HG03571 (cell line): ENCODE data around the gene USP37.

Experiments
- ATAC-seq: cut with Tn5 transposase; IDR thresholded peaks from one replicate; pipeline ENCODE4 v1.9.1; 2021; ENCODE audit not compliant: unreplicated experiment

USP37 gene, protein sequence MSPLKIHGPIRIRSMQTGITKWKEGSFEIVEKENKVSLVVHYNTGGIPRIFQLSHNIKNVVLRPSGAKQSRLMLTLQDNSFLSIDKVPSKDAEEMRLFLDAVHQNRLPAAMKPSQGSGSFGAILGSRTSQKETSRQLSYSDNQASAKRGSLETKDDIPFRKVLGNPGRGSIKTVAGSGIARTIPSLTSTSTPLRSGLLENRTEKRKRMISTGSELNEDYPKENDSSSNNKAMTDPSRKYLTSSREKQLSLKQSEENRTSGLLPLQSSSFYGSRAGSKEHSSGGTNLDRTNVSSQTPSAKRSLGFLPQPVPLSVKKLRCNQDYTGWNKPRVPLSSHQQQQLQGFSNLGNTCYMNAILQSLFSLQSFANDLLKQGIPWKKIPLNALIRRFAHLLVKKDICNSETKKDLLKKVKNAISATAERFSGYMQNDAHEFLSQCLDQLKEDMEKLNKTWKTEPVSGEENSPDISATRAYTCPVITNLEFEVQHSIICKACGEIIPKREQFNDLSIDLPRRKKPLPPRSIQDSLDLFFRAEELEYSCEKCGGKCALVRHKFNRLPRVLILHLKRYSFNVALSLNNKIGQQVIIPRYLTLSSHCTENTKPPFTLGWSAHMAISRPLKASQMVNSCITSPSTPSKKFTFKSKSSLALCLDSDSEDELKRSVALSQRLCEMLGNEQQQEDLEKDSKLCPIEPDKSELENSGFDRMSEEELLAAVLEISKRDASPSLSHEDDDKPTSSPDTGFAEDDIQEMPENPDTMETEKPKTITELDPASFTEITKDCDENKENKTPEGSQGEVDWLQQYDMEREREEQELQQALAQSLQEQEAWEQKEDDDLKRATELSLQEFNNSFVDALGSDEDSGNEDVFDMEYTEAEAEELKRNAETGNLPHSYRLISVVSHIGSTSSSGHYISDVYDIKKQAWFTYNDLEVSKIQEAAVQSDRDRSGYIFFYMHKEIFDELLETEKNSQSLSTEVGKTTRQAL

DNA sequence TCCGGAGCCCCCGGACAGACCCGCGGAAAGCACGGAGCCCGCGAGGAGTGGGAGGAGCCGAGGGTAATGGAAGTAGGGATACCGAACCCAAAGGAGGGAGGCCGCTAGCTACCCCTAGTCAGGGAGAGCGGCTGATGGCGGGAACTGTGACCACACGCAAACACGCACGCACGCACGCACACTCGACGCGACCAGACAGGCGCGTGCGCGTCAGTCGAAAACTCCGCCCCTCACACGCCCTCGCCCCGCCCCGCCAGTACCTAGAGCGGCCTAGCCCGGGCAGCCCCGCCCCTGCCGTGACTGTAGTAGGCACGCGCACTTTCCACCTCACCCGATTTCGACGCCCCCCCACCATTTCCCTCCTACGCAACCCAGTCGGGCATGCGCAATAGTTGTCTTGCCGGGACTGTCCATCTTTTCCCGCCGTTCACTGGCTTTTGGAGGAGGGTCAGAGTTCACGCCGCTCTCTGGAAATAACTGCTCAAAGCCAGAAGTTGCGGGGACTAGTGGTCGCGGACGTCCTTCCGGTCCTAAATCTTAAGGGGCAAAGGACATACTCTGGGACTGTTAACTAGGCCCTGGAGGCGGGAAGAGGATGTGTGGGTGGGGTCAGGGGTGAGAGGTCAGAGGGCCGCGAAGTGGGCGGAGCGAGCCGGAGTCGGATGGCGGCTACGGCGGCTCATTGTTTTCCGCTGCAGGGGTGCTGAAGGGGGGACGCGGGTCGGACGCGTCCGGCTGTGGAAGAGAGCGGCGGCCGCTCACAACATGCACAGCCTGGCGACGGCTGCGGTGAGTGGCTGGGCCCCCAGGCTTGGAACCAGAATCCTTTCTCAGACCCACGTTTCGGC is at the start of gene USP37, which contains the start of gene CNOT9:
Gene USP37, minus strand, starts transcription at position 162 of the 848 bp plus-strand sequence. CDS start 9,698 bp downstream, outside the sequence.
Gene CNOT9, plus strand, starts transcription at position 650 of the 848 bp plus-strand sequence. Its CDS starts 116 bp downstream, at position 766.
- peak; percentile 65 for ATAC-seq

GRCh38 chr2:218615868-218616315 is 47.7 kb upstream of the USP37 start:
- no peak for ATAC-seq

DNA sequence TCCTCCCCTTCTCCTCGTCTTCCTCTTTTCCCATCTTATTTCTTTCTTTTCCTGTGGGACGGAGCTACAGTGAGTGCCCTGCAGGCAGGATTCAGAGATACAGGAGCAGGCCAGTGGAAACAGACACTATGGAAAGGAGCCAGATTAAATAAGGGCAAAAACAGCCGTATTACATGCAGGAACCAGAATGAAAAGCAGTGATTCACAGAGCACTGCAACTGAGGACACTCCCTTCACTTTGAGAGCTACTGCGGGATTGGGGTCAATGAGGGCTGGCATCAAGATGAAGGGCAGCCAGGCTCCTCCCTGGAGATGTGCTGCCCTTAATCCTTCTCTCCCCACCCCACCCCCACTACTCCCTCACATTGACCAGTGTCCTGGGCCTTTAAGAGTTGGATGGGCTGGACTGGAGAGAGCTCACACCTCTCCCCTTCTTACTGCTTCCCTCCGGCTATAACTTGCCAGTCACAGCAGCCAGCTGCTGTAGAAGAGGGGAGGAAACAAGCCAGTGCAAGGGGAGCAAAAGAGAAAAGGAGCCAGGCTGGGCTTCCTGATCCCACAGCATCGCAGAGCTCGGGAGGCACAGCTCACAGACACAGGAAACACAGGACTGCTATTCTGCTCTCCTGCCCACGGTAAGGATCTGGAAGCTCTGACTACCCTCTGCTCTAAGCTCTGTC is 39.4 kb upstream of the USP37 start, which contains the start of gene PLCD4:
Gene PLCD4, plus strand, starts transcription at position 464 of the 680 bp plus-strand sequence. CDS start 7,841 bp downstream, outside the sequence.
- ATAC-seq = no peak

DNA sequence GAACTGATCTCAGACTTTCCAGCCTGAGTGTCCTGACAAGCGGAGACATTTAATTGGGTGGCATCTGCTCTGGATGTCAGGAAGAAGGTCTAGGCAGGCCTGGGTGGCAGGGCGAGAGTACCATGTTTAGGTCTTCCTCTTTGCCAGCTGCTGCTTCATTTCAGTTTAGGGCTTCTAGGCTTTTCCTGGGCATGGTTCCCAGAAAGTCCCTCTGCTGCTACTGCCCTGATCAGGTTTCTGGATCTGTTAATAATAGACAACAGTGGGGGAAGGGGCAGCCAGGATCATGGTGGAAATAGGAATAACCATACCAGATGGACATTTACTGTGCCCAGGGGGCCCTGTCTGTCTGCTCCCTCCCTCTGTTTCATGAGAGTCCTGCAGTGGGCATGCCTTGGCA is 37.3 kb upstream of the USP37 start:
- ATAC-seq = no peak

DNA sequence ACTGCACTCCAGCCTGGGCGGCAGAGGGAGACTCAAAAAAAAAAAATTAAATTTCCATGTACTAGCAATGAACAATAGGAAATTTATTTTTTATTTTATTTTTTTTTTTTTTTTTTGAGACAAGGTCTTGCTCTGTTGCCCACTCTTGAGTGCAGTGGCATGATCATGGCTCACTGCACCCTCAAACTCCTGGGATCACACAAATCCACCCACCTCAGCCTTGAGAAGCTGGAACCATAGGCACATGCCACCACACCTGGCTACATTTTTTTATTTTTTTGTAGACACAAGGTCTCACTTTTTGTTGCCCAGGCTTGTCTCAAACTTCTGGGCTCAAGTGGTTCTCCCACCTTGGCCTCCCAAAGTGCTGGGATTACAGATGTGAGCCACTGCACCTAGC is 17.4 kb upstream of the USP37 start:
- no peak for ATAC-seq

DNA sequence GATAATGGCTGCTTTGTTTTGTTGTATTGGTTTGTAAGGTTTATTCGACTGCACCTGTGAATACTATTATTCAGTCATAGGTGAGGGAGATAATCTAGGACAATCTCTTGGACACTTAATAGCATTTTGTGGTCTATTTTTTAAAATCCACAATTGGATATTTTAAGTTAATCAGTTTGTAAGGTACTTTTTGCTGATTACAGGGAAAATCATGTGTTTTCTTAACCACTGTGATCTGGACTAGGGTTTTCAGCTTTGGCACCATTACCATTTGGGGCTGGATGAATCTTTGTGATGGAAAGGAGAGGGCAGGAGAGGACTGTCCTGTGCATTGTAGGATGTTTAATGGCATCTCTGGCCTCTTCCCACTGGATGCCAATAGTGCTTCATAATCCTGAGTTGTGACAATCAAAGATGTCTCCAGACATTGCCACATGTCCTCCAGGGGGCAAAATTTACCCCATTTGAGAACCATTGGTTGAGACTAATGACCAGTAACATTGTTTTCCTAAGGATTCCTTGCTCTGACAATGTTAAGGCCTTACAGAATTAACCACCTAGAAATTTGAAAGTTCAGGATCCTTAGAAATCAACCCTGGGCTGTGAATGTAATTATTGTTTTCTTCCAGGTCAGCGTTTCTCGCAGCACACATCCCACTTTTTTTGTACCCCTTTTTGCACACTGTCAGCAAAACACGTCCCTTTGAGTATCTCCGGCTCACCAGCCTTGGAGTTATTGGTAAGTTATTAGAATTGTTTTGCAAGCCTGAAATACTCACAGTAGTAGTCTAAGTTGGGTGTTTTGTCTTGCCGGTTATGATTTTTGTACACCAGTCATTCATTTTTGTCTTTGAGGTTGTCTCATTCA is 16.1 kb upstream of the USP37 start:
- ATAC-seq = no peak

DNA sequence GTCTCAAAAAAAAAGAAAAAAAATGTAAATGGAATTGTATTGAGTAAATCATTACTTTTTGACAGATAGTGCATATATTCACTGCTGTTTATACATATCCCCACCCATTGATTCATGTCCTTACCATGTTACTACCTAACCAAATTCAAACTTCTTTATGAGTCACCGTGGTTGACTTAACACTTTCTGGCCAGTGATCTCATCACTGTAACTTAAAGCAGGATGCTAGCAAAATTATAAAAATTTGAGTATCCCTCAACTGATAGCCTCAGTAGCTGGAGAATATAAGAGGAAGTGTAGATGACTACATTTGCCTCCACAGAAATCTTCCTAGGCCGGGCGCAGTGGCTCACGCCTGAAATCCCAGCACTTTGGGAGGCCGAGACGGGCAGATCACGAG is 13.9 kb upstream of the USP37 start:
- ATAC-seq = peak; percentile 63

GRCh38 chr2:218578272-218578877 is 10.2 kb upstream of the USP37 start:
- no peak for ATAC-seq

DNA sequence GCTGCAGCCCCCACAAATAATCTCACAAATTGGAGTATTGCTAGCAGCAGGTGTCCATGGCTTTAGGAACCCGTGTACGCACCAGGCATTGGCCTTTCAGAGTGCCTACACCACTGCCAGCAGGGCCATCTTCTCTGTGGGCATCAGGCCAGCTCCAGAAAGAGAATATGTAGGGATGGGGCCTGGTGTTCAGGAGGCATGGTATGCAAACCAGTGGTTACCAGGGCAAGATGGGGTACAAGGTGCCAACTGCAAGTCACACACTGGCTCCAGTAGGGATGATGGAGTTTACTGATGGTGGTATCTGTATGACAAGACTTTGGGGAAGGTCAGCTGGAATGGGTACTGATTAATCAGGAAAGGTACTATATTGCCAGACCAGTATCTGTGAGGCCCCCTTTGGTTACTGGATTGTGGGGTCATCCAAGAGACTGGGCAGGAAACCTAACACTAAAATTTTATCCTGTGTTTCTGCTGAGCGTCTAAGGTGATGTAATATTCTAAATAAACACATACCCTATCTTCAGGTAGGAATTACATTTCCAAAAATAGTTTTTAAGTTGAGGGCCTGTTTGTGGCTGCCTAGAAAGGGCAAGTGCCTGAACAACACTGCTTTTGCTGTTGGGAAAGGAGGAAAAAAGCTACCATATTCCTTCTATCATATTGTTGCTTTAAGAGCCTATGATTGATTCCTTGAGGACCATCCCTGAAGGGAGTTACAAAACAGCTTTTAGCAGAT is 9.5 kb upstream of the USP37 start:
- no peak for ATAC-seq

DNA sequence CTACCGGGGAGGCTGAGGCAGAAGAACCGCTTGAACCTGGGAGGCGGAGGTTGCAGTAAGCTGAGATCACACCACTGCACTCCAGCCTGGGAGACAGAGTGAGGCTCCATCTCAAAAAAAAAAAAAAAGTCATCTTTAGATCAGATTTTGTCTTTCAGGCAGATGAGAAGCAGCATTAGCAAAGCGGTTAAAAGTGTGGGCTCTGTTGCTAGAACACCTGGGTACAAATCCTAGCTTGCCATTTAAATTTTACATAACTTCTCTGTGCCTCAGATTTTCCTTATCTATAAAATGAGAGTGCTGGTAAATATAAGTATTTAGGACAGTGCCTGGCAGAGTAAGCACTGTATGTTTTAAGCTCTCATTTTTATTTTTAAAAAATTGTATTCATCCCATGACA is 8.7 kb upstream of the USP37 start:
- ATAC-seq = no peak

- ATAC-seq = no peak
Measured at GRCh38 chr2:218570850-218571249, 2.7 kb upstream of the USP37 start.

GRCh38 chr2:218569661-218570500 is 1.7 kb upstream of the USP37 start:
- no peak for ATAC-seq

GRCh38 chr2:218569038-218569431 is 884 bp upstream of the USP37 start:
- peak; percentile 39 for ATAC-seq

DNA sequence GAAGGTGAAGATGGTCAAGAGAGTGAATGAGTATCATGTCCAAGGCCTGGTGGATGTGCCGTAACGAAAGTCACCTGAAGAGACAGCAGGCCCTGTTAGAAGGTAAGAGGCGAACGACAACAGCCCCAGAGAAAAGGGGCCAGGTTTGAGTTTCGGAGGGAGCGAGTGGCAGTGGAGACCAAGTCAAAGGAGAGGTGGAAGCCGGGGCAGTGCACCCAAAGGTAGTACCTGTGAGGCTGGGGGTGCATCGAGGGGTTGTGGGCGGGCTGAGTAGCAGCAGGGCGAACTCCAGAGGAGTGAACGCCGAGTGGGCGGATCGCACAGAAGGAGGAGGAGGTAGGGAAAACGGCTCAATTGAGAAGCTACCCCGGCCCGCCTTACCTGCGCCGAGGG is 358 bp downstream of the USP37 start:
- peak; percentile 36 for ATAC-seq

GRCh38 chr2:218566296-218566695 is 1.9 kb downstream of the USP37 start:
- ATAC-seq = no peak

DNA sequence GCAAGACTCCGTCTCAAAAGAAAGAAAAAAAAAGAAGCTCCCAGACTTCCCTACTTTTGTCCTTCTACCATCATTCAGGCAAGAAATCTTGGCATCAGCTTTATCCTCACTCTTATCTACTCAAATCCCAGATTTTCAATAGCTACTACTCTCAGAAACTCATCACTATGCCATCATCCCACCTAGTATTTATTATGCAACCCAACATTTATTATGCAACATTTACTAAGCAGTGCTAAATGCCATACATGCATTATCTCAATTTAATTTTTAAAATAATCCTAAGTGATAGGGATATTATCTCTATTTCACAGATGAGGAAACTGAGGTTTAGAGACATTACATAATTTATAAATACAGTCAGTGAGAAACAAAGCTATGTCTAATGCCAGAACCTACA is 4.1 kb downstream of the USP37 start:
- ATAC-seq = no peak

- no peak for ATAC-seq
Measured at GRCh38 chr2:218558986-218559385, 9.2 kb downstream of the USP37 start.
